CD14-positive monocyte (primary cell): ENCODE results near the gene KRT13. TPM values are rescaled to one million over a fixed set of nuclear protein-coding genes. Genes with fewer than 3 reads are reported as not detected.

Experiments
- DNase-seq, 3 donors: peaks; one replicate each; pipeline ENCODE4 v3.0.0-alpha.2; 2011 to 2022
- H2AFZ ChIP-seq: 2 replicates; pipeline ENCODE4 v1.6.0; 2012; ENCODE audit warnings: mild to moderate bottlenecking, low read depth, low read length, inconsistent platforms; ENCODE audit not compliant: insufficient read depth, poor library complexity, severe bottlenecking
- H3K27ac ChIP-seq, 2 donors: 1 replicate in 1 of 2; 2 replicates in 1 of 2; pipeline ENCODE4 v1.5.1; 2012 to 2013; ENCODE audit warnings: low read length in 2 of 2, control low read depth in 1 of 2, inconsistent platforms in 1 of 2, low read depth in 1 of 2, mild to moderate bottlenecking in 1 of 2
- H3K27me3 ChIP-seq, 2 donors: one replicate each; pipeline versions ENCODE4 v1.6.0 to v1.6.1; 2011 to 2013; ENCODE audit warnings: low read length in 2 of 2; ENCODE audit not compliant: control insufficient read depth in 2 of 2, insufficient read depth in 2 of 2
- H3K36me3 ChIP-seq, 2 donors: replicated peaks in 1 of 2; 1 replicate in 1 of 2; 2 replicates in 1 of 2; pipeline versions ENCODE4 v1.5.1 to v1.6.1; 2012 to 2013; ENCODE audit warnings: low read length in 2 of 2, control low read depth in 1 of 2, inconsistent platforms in 1 of 2, mild to moderate bottlenecking in 1 of 2; ENCODE audit not compliant: insufficient read depth in 2 of 2, control insufficient read depth in 1 of 2
- H3K4me1 ChIP-seq, 2 donors: 1 replicate in 1 of 2; 2 replicates in 1 of 2; pipeline versions ENCODE4 v1.5.1 to v1.6.1; 2012 to 2013; ENCODE audit warnings: low read length in 2 of 2, control low read depth in 1 of 2, inconsistent platforms in 1 of 2, mild to moderate bottlenecking in 1 of 2, moderate library complexity in 1 of 2; ENCODE audit not compliant: insufficient read depth in 2 of 2, control insufficient read depth in 1 of 2
- H3K4me2 ChIP-seq: replicated peaks from 2 replicates; pipeline ENCODE3; 2012; ENCODE audit warnings: low read length, moderate library complexity, mild to moderate bottlenecking; ENCODE audit not compliant: poor library complexity, severe bottlenecking; ENCODE audit errors: extremely low read depth
- H3K4me3 ChIP-seq, 3 experiments: fragments of 200-600 bp in 1 of 3; sonication (generic) in 1 of 3; replicated peaks in 1 of 3; 1 replicate in 2 of 3; 2 replicates in 1 of 3; pipeline ENCODE4 v1.5.1; 2011 to 2013; ENCODE audit warnings: low read length in 3 of 3, mild to moderate bottlenecking in 3 of 3, control low read depth in 2 of 3, low read depth in 2 of 3, inconsistent platforms in 1 of 3, moderate library complexity in 1 of 3
- H3K79me2 ChIP-seq: 2 replicates; pipeline ENCODE4 v1.6.0; 2012; ENCODE audit warnings: mild to moderate bottlenecking, control low read depth, inconsistent platforms, low read length, moderate library complexity; ENCODE audit not compliant: insufficient read depth
- H3K9ac ChIP-seq: 2 replicates; pipeline ENCODE4 v1.6.0; 2017; ENCODE audit warnings: low read length, mild to moderate bottlenecking; ENCODE audit not compliant: insufficient read depth, poor library complexity, severe bottlenecking
- H3K9me3 ChIP-seq, 2 donors: replicated peaks in 1 of 2; 1 replicate in 1 of 2; 2 replicates in 1 of 2; pipeline versions ENCODE4 v1.5.1 to v1.6.1; 2012 to 2013; ENCODE audit warnings: low read length in 2 of 2, control low read depth in 1 of 2; ENCODE audit not compliant: control insufficient read depth in 1 of 2, insufficient read depth in 1 of 2
- H4K20me1 ChIP-seq: 2 replicates; pipeline ENCODE4 v1.6.0; 2012; ENCODE audit warnings: mild to moderate bottlenecking, low read length, control low read depth, moderate library complexity; ENCODE audit not compliant: insufficient read depth
- H3K27ac Mint-ChIP-seq, 7 donors: one replicate each; pipeline ENCODE4 v1.8.0; 2020; ENCODE audit warnings: mild to moderate bottlenecking in 7 of 7, mixed read lengths in 7 of 7, moderate library complexity in 6 of 7, inconsistent platforms in 2 of 7
- H3K27me3 Mint-ChIP-seq, 3 donors: one replicate each; pipeline ENCODE4 v1.8.0; 2021 to 2022; ENCODE audit warnings: low read depth in 3 of 3, mild to moderate bottlenecking in 3 of 3, mixed read lengths in 3 of 3, moderate library complexity in 3 of 3, inconsistent platforms in 1 of 3
- H3K36me3 Mint-ChIP-seq, 2 donors: one replicate each; pipeline ENCODE4 v1.8.0; 2020; ENCODE audit warnings: mixed read lengths in 2 of 2, inconsistent platforms in 1 of 2, mild to moderate bottlenecking in 1 of 2
- H3K4me1 Mint-ChIP-seq: one replicate; pipeline ENCODE4 v1.8.0; 2020; ENCODE audit warnings: mild to moderate bottlenecking, mixed read lengths
- H3K4me3 Mint-ChIP-seq, 2 donors: one replicate each; pipeline ENCODE4 v1.8.0; 2020; ENCODE audit warnings: mild to moderate bottlenecking in 2 of 2, mixed read lengths in 2 of 2, moderate library complexity in 1 of 2
- H3K9me3 Mint-ChIP-seq, 7 donors: one replicate each; pipeline ENCODE4 v1.8.0; 2020 to 2022; ENCODE audit warnings: mixed read lengths in 7 of 7, mild to moderate bottlenecking in 6 of 7, moderate library complexity in 6 of 7, inconsistent platforms in 2 of 7
- CTCF ChIP-seq: fragments of 200-600 bp; IDR thresholded peaks from one replicate; pipeline ENCODE4 v1.8.0; 2022; ENCODE audit warnings: antibody characterized with exemption, mild to moderate bottlenecking
- WGBS: methylation state at CpG from one replicate; pipeline ENCODE4 v1.1.5; 2013; ENCODE audit warnings: missing lambda C conversion rate; ENCODE audit not compliant: insufficient coverage; 5-methylcytosine and 5-hydroxymethylcytosine counted together
- intact Hi-C, 2 donors: fragments of 100-400 bp; cut with micrococcal nuclease; formaldehyde crosslinking; loops; one replicate each; pipeline versions ENCODE4 v1.15.0 to v1.15.1; 2023
- polyA minus RNA-seq: library from RNA; depleted of rRNA, polyadenylated mRNA; stranded (reverse); fragments of >200 nt; gene quantifications from 2 replicates; pipeline ENCODE4 v1.2.3, GENCODE V29; 2012
- polyA plus RNA-seq, 3 donors: library from polyadenylated mRNA; depleted of rRNA in 1 of 3; unstranded in 2 of 3; stranded (reverse) in 1 of 3; fragments of 300-500 nt in 2 of 3; fragments of >200 nt in 1 of 3; fragmentation: Illumina TruSeq in 2 of 3; gene quantifications; 1 replicate in 2 of 3; 2 replicates in 1 of 3; pipeline ENCODE4 v1.2.3, GENCODE V29; 2012 to 2021
- total RNA-seq, 12 experiments: library from RNA in 1 of 12; stranded (reverse) in 1 of 12; fragments of 120-200 nt in 1 of 12; gene quantifications; one replicate each; pipeline ENCODE4 v1.2.4 and lab custom pipeline; 2013 to 2026; ENCODE audit warnings: mixed read lengths in 6 of 12, inconsistent platforms in 1 of 12

KRT13 gene
- not detected for total RNA-seq (2013)
- polyA plus RNA-seq (not detected), polyA minus RNA-seq (not detected in 2 replicates), total RNA-seq (lab: John Stamatoyannopoulos, UW) (0 to 0.46 (median 0) reads per million in 11 experiments)

GRCh38 chr17:41505007-41505808 is at the start of gene KRT13:
TSS of gene KRT13 (minus strand) at chr17:41505612. CDS start at chr17:41505550, 62 bp downstream.
- intact Hi-C loops: loop anchor here in 1 of 2 donors (10.0 kb wide), 1 partner anchor 590 kb away; no protein-coding TSS in a partner anchor
- TF ChIP-seq CTCF: no peak
- Mint-ChIP-seq H3K9me3 (peaks cover 0 to 4% (median 0%) of the 10 kb centered on the region in 7 donors), H3K27ac (peak within 1 kb of the TSS in 3 of 7 donors; percentile 22 to 69 (median 66)), H3K27me3 (peaks cover 7 to 10% (median 8%) of the 10 kb centered on the region in 3 donors), H3K36me3 (no peaks in the 10 kb centered on the region), H3K4me3 (no peak within 1 kb of the TSS), H3K4me1 (peaks cover 15% of the 10 kb centered on the region)
- Histone ChIP-seq H3K9ac (no peak within 1 kb of the TSS), H3K4me2 (no peak within 1 kb of the TSS), H4K20me1 (no peaks in the 10 kb centered on the region), H3K36me3 (no peaks in the 10 kb centered on the region), H3K4me1 (peaks cover 13 to 21% of the 10 kb centered on the region in 2 donors), H3K4me3 (no peak within 1 kb of the TSS), H3K27ac (no peak within 1 kb of the TSS), H3K27me3 (no peaks in the 10 kb centered on the region), H3K9me3 (no peaks in the 10 kb centered on the region), H3K79me2 (no peaks in the 10 kb centered on the region), H2AFZ (no peak within 1 kb of the TSS)
- WGBS: 87% methylated on average over 11 of the region's 17 CpGs
- DNase-seq: no peak

- no peaks in the 10 kb centered on the region for H3K36me3 ChIP-seq
- H3K9me3 Mint-ChIP-seq: no peaks in the 10 kb centered on the region
- no peaks in the 10 kb centered on the region for H3K79me2 ChIP-seq
- no peak overlapping the region for H3K27ac Mint-ChIP-seq
- H3K27me3 ChIP-seq: peaks cover 2% of the 10 kb centered on the region in 2 donors
- no peak overlapping the region for H2AFZ ChIP-seq
- no peaks in the 10 kb centered on the region for H4K20me1 ChIP-seq
- H3K4me2 ChIP-seq: no peak overlapping the region
- H3K4me3 ChIP-seq: no peak overlapping the region
- H3K4me3 Mint-ChIP-seq: no peak overlapping the region
- WGBS: 86% methylated on average over 2 of the region's 8 CpGs
- peaks cover 5 to 11% (median 7%) of the 10 kb centered on the region in 3 donors for H3K27me3 Mint-ChIP-seq
- no peak for TF ChIP-seq CTCF
- peaks cover 1 to 2% of the 10 kb centered on the region in 2 donors for H3K4me1 ChIP-seq
- no peaks in the 10 kb centered on the region for H3K36me3 Mint-ChIP-seq
- intact Hi-C loops: no loop called here
- no peak overlapping the region for H3K27ac ChIP-seq
- no peak overlapping the region for H3K9ac ChIP-seq
- DNase-seq: no peak
- no peaks in the 10 kb centered on the region for H3K9me3 ChIP-seq
- H3K4me1 Mint-ChIP-seq: peaks cover 4% of the 10 kb centered on the region
Measured at GRCh38 chr17:41553987-41554680, 48.7 kb upstream of the KRT13 start.
